ENCODE data around the gene DNAJC5. TPM values are rescaled to one million over a fixed set of nuclear protein-coding genes. Genes with fewer than 3 reads are reported as not detected.

Gene DNAJC5
- total and polyA plus RNA-seq, 8 donors: 20.1 to 31.5 (median 27.8) TPM

- ATAC-seq: peak in 1 of 4 donors; percentile 1
- WGBS, 2 donors: 72 to 77% methylated on average over 18 to 19 of the region's 19 CpGs
- intact Hi-C loops (cut with DNase I): no loop called here
- Histone ChIP-seq H3K36me3 (peaks cover 3 to 48% (median 17%) of the 10 kb centered on the region in 3 donors), H3K27ac (no peak overlapping the region), H3K4me3 (no peak overlapping the region), H3K27me3 (no peaks in the 10 kb centered on the region), H3K9me3 (no peaks in the 10 kb centered on the region), H3K4me1 (peaks cover 0 to 3% (median 0%) of the 10 kb centered on the region in 3 donors)
- DNase-seq: peak in 4 of 6 donors; percentile 12 to 82 (median 48)
- no peak for TF ChIP-seq CTCF (IDR thresholded peaks at IDR 0.05)
- no peak for FAIRE-seq
Measured at GRCh38 chr20:63942969-63943807, 48.3 kb downstream of the DNAJC5 start.

DNA sequence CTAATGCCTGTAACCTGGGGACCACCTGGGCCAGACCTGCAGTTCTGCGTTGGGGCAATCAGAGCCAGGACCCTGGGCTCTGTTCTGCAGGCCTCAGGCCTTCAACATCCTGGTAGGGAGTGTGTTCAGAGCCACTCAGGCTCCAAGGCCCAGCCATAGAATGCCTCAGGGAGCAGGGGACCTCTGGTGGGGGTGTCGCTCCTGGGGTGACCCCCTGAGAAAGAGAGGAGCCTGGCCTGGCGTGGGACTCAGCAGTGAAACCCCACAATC, 48.8 kb downstream of the DNAJC5 start:
- intact Hi-C loops (cut with DNase I): no loop called here
- H3K4me1 ChIP-seq: peaks cover 1 to 6% (median 2%) of the 10 kb centered on the region in 3 donors
- DNase-seq: peak in 1 of 6 donors; percentile 80
- no peak for TF ChIP-seq CTCF (IDR thresholded peaks at IDR 0.05)
- H3K27ac ChIP-seq: no peak overlapping the region
- H3K27me3 ChIP-seq: no peaks in the 10 kb centered on the region
- ATAC-seq: no peak
- FAIRE-seq: no peak
- 90 to 94% methylated on average over 3 of the region's 3 CpGs for WGBS, 2 donors
- no peak overlapping the region for H3K4me3 ChIP-seq
- H3K9me3 ChIP-seq: no peaks in the 10 kb centered on the region
- H3K36me3 ChIP-seq: peaks cover 3 to 48% (median 17%) of the 10 kb centered on the region in 3 donors

DNA sequence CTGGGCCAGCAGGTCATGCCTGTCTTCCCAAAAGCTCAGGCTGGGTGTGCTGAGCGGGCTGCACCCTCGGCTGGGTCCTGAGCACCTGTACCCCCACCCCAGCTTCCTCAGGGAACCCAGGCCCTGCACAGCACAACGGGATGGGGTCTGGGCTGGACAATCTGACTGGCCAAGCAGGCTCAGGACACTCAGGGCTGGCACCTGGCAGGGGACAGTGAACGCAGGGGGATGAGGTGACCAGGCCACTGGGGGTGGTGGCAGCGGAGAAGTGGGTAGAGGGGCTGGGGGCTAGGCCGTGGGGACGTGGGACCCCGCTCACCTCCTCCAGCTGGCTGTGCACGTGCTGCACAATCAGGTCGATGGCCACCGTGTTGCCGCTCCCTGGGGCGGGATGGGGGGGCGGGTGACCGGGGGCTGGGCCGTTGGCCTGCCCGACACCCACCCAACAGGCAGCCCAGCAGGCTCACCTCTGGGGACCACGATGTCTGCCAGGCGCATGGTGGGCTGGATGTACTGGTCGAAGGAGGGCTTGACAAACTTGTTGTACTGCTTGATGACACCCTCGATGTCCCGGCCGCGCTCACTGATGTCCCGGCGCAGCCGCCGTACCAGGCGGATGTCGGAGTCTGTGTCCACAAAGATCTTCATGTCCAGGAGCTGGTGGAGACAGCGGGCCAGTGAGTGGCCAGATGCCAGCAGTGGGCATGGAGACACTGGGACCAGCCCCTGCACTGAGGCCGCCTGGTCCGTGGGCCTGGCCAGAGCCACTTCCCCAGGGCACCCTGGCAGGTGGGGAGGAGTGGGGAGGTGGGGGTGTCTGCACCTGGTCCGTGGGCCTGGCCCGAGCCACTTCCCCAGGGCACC, 49.4 kb downstream of the DNAJC5 start:
- peaks cover 4 to 12% (median 7%) of the 10 kb centered on the region in 3 donors for H3K4me1 ChIP-seq
- peaks cover 3 to 48% (median 17%) of the 10 kb centered on the region in 3 donors for H3K36me3 ChIP-seq
- WGBS, 2 donors: 88 to 93% methylated on average over 35 of the region's 35 CpGs
- peak in 5 of 6 donors; percentile 10 to 81 (median 56) for DNase-seq
- no peaks in the 10 kb centered on the region for H3K9me3 ChIP-seq
- no peak overlapping the region for H3K4me3 ChIP-seq
- H3K27me3 ChIP-seq: no peaks in the 10 kb centered on the region
- FAIRE-seq: no peak
- no peak overlapping the region for H3K27ac ChIP-seq
- no peak for ATAC-seq
- intact Hi-C loops (cut with DNase I): no loop called here
- TF ChIP-seq CTCF (IDR thresholded peaks at IDR 0.05): no peak

- FAIRE-seq (no peak), ATAC-seq (no peak), DNase-seq (peak in 2 of 6 donors; percentile 50 to 51)
- Histone ChIP-seq H3K27me3 (no peaks in the 10 kb centered on the region), H3K4me3 (no peak overlapping the region), H3K36me3 (peaks cover 3 to 45% (median 16%) of the 10 kb centered on the region in 3 donors), H3K4me1 (peaks cover 10 to 20% (median 13%) of the 10 kb centered on the region in 3 donors), H3K27ac (no peak overlapping the region), H3K9me3 (no peaks in the 10 kb centered on the region)
- intact Hi-C loops (cut with DNase I): no loop called here
- TF ChIP-seq CTCF (IDR thresholded peaks at IDR 0.05): no peak
- WGBS, 2 donors: 84 to 86% methylated on average over 17 of the region's 17 CpGs
Measured at GRCh38 chr20:63945031-63945658, 50.2 kb downstream of the DNAJC5 start.
